RWPE2 (cell line): ENCODE data around the gene SLC18A3.

Experiments
- ATAC-seq: fragments of 200-7000 bp; cut with Tn5 transposase; 3 replicates; pipeline ENCODE4 v1.9.1; 2021; ENCODE audit warnings: low read depth
- DNase-seq: peaks from one replicate; pipeline ENCODE4 v3.0.0-alpha.2; 2020; ENCODE audit warnings: low spot score
- H3K27ac ChIP-seq: fragments of 450-650 bp; 2 replicates; pipeline ENCODE4 v1.5.1; 2017; ENCODE audit warnings: mild to moderate bottlenecking; ENCODE audit not compliant: poor library complexity, severe bottlenecking
- H3K27me3 ChIP-seq: fragments of 250-450 bp; sonication (Bioruptor Pico); 2 replicates; pipeline ENCODE4 v1.5.1; 2021; ENCODE audit warnings: mild to moderate bottlenecking, moderate library complexity; ENCODE audit not compliant: insufficient read depth, poor library complexity, severe bottlenecking
- H3K36me3 ChIP-seq: fragments of 250-450 bp; sonication (Bioruptor Pico); 2 replicates; pipeline ENCODE4 v1.5.1; 2020; ENCODE audit warnings: low read depth, mild to moderate bottlenecking, moderate library complexity
- H3K4me1 ChIP-seq: fragments of 250-450 bp; sonication (Bioruptor Pico); 2 replicates; pipeline ENCODE4 v1.5.1; 2021; ENCODE audit warnings: mild to moderate bottlenecking, moderate library complexity; ENCODE audit not compliant: insufficient read depth, poor library complexity, severe bottlenecking
- H3K4me3 ChIP-seq: fragments of 250-450 bp; sonication (Bioruptor Pico); 2 replicates; pipeline ENCODE4 v1.5.1; 2021; ENCODE audit warnings: mild to moderate bottlenecking, moderate library complexity; ENCODE audit not compliant: severe bottlenecking
- H3K9me3 ChIP-seq: fragments of 250-450 bp; sonication (Bioruptor Pico); 2 replicates; pipeline ENCODE4 v1.5.1; 2021; ENCODE audit warnings: mild to moderate bottlenecking, moderate library complexity; ENCODE audit not compliant: severe bottlenecking
- TF ChIP-seq, protein P1 (sequence below): fragments of 450-650 bp; IDR thresholded peaks from one replicate; pipeline ENCODE4 v1.5.1; 2017; ENCODE audit warnings: mild to moderate bottlenecking, moderate library complexity; ENCODE audit not compliant: poor library complexity, severe bottlenecking

SLC18A3 gene

DNA sequence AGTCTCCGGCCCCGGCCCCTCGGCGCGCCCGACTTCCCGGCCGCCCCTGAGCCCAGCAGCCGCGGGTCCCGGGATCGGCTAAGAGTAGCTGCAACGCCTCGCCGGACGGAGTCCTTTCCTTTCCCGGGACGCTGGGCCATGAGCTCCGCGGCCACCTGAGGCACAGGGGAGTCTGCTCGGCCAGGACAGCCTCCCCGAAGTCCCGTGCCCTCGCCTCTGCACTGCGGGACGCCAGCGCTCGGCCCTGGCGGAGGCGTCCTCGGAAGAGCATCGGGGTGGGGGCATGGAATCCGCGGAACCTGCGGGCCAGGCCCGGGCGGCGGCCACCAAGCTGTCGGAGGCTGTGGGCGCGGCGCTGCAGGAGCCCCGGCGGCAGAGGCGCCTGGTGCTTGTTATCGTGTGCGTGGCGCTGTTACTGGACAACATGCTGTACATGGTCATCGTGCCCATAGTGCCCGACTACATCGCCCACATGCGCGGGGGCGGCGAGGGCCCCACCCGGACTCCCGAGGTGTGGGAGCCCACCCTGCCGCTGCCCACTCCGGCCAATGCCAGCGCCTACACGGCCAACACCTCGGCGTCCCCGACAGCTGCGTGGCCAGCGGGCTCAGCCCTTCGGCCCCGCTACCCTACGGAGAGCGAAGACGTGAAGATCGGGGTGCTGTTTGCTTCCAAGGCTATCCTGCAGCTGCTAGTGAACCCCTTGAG, 502 bp downstream of the SLC18A3 start:
- Histone ChIP-seq H3K4me1 (no peaks in the 10 kb centered on the region), H3K27me3 (peaks cover 79% of the 10 kb centered on the region), H3K9me3 (no peaks in the 10 kb centered on the region), H3K4me3 (peak overlapping the region; percentile 9), H3K27ac (no peak overlapping the region), H3K36me3 (no peaks in the 10 kb centered on the region)
- TF ChIP-seq, protein P1, sequence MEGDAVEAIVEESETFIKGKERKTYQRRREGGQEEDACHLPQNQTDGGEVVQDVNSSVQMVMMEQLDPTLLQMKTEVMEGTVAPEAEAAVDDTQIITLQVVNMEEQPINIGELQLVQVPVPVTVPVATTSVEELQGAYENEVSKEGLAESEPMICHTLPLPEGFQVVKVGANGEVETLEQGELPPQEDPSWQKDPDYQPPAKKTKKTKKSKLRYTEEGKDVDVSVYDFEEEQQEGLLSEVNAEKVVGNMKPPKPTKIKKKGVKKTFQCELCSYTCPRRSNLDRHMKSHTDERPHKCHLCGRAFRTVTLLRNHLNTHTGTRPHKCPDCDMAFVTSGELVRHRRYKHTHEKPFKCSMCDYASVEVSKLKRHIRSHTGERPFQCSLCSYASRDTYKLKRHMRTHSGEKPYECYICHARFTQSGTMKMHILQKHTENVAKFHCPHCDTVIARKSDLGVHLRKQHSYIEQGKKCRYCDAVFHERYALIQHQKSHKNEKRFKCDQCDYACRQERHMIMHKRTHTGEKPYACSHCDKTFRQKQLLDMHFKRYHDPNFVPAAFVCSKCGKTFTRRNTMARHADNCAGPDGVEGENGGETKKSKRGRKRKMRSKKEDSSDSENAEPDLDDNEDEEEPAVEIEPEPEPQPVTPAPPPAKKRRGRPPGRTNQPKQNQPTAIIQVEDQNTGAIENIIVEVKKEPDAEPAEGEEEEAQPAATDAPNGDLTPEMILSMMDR, result no peak
- DNase-seq (peak; percentile 52), ATAC-seq (no peak)

DNA sequence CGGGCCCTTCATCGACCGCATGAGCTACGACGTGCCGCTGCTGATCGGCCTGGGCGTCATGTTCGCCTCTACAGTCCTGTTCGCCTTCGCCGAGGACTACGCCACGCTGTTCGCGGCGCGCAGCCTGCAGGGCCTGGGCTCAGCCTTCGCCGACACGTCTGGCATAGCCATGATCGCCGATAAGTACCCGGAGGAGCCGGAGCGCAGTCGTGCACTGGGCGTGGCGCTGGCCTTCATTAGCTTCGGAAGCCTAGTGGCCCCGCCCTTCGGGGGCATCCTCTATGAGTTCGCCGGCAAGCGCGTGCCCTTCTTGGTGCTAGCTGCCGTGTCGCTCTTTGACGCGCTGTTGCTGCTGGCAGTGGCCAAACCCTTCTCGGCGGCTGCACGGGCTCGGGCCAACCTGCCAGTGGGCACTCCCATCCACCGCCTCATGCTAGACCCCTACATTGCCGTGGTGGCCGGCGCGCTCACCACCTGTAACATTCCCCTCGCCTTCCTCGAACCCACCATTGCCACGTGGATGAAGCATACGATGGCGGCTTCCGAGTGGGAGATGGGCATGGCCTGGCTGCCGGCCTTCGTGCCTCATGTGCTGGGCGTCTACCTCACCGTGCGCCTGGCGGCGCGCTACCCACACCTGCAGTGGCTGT, 1.2 kb downstream of the SLC18A3 start:
- Histone ChIP-seq H3K27ac (no peak overlapping the region), H3K4me3 (no peak overlapping the region), H3K4me1 (no peaks in the 10 kb centered on the region), H3K36me3 (no peaks in the 10 kb centered on the region), H3K27me3 (peaks cover 79% of the 10 kb centered on the region), H3K9me3 (no peaks in the 10 kb centered on the region)
- no peak; the same call in 2 of the 3 replicates for ATAC-seq
- DNase-seq, result peak; percentile 62
- TF ChIP-seq, protein P1, result no peak

DNA sequence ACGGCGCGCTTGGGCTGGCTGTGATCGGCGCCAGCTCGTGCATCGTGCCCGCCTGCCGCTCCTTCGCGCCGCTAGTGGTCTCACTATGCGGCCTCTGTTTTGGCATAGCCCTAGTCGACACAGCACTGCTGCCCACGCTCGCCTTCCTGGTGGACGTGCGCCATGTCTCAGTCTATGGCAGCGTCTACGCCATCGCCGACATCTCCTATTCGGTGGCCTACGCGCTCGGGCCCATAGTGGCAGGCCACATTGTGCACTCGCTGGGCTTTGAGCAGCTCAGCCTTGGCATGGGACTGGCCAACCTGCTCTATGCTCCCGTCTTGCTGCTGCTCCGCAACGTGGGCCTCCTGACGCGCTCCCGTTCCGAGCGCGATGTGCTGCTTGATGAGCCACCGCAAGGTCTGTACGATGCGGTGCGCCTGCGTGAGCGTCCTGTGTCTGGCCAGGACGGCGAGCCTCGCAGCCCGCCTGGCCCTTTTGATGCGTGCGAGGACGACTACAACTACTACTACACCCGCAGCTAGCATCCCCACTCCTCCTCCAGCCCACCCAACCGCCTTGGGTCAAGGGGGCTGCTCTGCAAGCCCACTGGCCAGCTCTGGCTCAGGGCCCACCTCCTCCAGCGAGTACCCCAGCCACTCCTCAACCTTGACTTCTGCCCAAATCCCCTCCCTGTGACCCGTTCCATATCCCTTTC, 1.9 kb downstream of the SLC18A3 start:
- Histone ChIP-seq H3K27me3 (peaks cover 79% of the 10 kb centered on the region), H3K9me3 (no peaks in the 10 kb centered on the region), H3K27ac (no peak overlapping the region), H3K4me1 (no peaks in the 10 kb centered on the region), H3K36me3 (no peaks in the 10 kb centered on the region), H3K4me3 (no peak overlapping the region)
- ATAC-seq, result no peak
- TF ChIP-seq, protein P1, result no peak
- peak; percentile 50 for DNase-seq

DNA sequence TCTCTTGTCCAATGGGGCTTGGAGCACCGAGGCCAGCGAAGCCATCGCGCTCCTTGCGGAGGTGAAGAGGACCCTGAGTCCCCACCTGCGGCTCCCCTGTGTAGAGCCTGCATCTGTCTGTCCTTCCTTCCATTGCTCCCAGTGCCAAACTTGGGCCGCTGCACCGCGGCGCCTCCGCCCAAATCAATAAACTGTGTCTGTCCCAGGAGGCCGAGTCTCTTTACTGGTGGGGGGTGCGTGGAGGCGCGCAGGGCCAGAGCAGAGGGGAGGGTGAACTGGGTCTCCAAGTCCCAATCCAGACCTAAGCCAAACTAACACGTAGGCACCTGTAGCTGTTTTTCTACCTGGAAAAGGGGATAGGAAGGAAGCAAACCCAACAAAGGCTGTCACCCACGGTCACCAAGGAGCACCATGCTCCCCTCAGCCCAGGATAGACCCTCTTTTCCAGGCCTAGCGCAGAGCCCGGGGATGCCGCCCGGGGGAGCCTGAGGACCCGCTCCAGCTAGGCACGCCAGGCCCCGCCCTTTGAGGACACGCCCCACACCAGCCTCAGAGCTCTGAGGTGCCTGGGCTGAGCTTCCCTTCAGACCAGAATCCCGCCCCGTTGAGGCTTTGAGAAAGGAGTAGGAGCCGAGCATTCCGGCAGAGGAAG, 2.5 kb downstream of the SLC18A3 start:
- TF ChIP-seq, protein P1, result no peak
- peak; percentile 56 for DNase-seq
- ATAC-seq, result peak; percentile 19; the same call in 2 of the 3 replicates
- no peak overlapping the region for H3K4me3 ChIP-seq
- H3K4me1 ChIP-seq, result no peaks in the 10 kb centered on the region
- no peaks in the 10 kb centered on the region for H3K36me3 ChIP-seq
- no peak overlapping the region for H3K27ac ChIP-seq
- H3K9me3 ChIP-seq, result no peaks in the 10 kb centered on the region
- H3K27me3 ChIP-seq, result peaks cover 72% of the 10 kb centered on the region
